SIG-M5 treated with dmso at 0.1 percent for 504 hours (cell line): ENCODE results near the gene HPSE2.
"Not testable (repeated sequence)": the region's sequence is repeated elsewhere in the genome, so short reads cannot be mapped to it uniquely, and the experiment has no call there.

Experiments used
- DNase-seq: peaks from one replicate; lab custom pipeline; 2025; ENCODE audit not compliant: unreplicated experiment; lab: John Stamatoyannopoulos, UW

HPSE2 gene

GRCh38 chr10:99170116-99170675 lies 65.5 kb downstream of the HPSE2 start:
- no peak for DNase-seq

GRCh38 chr10:99161165-99161564 lies 74.5 kb downstream of the HPSE2 start:
- DNase-seq, result no peak

DNA sequence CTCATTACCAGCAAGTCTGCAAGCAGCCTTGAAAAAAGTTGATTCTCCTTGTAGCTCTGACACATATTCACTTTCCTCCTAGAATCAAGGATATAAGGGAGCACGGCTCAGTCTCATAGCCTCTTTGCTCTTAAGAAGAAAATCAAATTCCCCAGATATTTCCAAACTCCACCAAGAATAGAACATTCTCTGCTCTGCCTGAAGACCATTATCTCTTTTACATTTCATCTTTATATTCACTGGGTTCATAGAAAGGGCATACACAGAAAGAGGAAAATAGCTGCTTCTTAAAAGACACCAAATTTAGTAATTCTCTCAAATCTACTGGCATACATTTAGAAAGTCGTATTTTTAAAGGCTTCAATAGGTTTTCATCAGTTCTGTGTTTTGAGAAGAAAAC lies 92.0 kb downstream of the HPSE2 start:
- no peak for DNase-seq

- DNase-seq, result no peak
These were observed 92.6 kb downstream of the HPSE2 start for GRCh38 chr10:99143011-99143410.

GRCh38 chr10:99132897-99133296 lies 102.8 kb downstream of the HPSE2 start:
- not testable (repeated sequence) for DNase-seq

- DNase-seq, result no peak
These were observed 109.8 kb downstream of the HPSE2 start for GRCh38 chr10:99125879-99126278.

- DNase-seq, result no peak
These were observed 111.3 kb downstream of the HPSE2 start for GRCh38 chr10:99124376-99124775.

DNA sequence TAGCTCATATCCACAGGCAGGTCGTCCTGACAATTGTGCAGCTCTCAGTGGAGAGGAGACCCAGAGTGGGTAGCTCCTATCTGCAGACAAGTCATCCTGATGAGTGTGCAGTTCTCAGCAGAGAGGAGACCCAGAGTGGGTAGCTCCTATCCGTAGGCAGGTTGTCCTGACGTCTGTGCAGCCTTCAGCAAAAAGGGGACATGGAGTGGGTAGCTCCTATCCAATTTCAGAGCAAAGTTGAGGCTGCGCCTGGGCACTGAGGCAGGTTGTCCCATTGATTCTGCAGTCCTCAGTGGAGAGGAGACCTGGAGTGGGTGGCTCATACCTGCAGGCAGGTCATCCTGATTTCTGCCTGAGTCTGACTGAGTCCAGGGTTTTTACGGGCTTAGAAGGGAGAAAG lies 111.8 kb downstream of the HPSE2 start:
- no peak for DNase-seq

GRCh38 chr10:99123336-99123735 lies 112.3 kb downstream of the HPSE2 start:
- no peak for DNase-seq

DNA sequence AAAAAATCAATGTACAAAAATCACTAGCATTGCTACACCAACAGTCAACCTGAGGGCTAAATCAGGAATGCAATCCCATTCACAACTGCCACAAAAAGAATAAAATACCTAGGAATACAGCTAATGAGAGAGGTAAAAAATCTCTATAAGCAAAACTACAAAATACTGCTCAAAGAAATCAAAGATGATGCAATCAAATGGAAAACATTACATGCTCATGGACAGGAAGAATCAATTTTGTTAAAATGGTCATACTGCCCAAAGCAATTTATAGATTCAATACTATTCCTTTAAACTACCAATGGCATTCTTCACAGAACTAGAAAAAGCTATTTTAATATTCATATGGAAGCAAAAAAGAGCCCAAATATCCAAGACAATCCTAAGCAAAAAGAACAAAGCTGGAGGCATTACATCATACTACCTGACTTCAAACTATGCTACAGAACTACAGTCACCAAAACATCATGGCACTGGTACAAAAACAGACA lies 116.3 kb downstream of the HPSE2 start:
- no peak for DNase-seq

- DNase-seq, result no peak
These were observed 119.9 kb downstream of the HPSE2 start for GRCh38 chr10:99115703-99116102.

GRCh38 chr10:99085358-99085757 lies 150.3 kb downstream of the HPSE2 start:
- no peak for DNase-seq

DNA sequence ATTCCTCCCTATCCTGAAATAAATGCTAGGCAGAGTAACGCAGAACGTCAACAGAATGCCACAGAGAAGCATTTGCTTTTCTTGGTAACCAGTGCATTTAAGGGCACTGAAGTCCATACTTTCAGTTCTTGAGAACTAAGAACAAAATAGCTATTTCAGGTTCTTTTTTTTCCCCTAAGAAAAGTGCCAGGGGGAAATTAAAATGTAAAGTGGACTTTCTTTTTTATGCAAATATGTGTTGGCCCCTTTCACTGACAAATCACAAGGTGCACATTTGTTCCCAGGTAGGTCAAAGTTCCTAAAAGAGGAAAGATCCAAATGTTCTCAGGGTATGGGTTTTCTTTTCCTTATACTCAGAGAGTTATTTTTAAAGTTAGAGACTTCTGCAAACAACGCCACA lies 151.5 kb downstream of the HPSE2 start:
- no peak for DNase-seq

DNA sequence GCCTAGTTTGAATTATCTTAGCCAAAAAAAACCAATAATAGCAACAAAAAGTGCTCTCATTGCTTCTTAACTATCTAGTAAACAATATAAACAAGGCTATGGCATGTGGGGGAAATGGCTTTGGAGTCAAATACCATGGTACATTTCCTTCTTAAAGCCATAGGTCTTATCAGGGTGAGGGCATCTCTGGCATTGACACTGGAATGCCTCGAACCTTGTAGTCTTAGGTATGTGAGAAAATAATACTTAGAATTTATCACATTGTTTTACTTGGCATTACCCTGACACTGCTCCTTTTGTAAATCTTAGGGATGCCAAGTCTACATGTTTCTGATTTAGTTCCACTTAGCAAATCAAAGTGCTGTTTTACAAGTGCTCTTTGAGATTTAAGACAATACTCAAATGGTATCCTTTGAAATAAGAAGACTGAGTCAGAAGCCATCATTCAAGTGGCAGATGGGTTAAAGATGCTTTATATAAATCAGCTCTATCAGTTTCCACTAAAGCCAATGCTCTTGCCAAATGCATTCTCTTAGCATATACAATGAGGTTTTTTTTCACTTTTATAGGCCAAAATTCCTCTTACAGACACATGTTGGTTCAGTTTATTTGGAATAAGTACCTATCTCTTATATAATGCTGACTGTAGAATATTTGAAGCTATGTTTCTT lies 155.2 kb downstream of the HPSE2 start:
- DNase-seq, result no peak

- DNase-seq, result no peak
These were observed 173.1 kb downstream of the HPSE2 start for GRCh38 chr10:99062591-99062990.

- DNase-seq, result no peak
These were observed 176.9 kb downstream of the HPSE2 start for GRCh38 chr10:99058762-99059161.

DNA sequence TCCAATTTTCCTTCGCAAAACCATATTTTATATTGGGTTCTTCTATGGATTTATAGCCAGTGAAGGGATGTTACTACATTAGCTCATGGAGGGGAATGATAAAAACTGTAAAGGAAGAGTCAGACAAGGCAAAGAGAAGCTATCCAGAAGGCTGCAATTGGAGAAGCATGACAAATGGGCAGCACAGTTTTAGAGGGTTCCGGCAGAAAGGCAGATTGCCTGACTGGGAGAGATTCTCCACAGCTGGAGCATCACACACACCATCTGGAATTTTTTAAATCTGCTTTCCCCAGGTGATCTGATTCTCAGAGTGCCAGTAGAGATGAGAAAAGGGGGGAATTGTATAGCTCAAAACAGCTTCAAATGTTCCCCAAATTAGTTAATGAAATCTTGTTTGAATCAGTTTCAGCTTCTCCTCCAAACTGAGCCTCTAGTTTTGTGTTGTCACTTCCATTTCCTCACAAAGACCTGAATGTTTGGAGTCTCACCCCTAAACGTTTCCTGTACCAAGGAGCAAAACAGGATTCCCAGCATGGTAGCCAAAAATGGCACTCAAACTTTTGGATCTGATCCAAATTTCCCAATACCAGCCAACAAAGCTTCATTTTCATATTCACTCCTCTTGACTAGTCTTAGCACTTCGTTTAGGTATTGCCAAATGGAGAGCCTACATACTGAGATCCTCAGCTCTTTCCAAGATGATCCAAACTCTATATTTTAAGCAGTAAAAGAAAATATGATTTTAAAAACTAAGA lies 177.5 kb downstream of the HPSE2 start:
- DNase-seq, result no peak

GRCh38 chr10:99045671-99046070 lies 190.0 kb downstream of the HPSE2 start:
- DNase-seq, result no peak

- DNase-seq, result no peak
These were observed 193.4 kb downstream of the HPSE2 start for GRCh38 chr10:99042051-99042771.

- DNase-seq, result no peak
These were observed 194.2 kb downstream of the HPSE2 start for GRCh38 chr10:99041468-99041867.

DNA sequence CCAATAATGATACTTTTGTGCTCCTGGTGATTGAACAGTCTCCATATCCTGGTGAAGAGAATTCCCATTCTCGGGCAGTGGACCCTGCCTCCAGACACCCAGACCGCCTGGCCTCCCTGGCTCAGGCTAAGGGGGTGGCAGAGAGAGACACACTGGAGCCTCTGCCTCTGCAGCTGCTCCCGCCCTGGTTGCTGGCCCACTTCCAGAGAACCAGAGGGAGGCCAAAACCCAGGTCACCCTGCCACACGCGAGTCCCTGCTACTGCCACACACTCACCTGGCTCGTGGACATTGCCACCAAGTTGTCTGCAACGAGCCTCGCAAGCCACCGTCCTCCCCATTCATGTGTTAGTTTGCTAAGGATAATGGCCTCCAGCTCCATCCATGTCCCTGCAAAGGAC lies 221.8 kb downstream of the HPSE2 start:
- DNase-seq, result no peak

DNA sequence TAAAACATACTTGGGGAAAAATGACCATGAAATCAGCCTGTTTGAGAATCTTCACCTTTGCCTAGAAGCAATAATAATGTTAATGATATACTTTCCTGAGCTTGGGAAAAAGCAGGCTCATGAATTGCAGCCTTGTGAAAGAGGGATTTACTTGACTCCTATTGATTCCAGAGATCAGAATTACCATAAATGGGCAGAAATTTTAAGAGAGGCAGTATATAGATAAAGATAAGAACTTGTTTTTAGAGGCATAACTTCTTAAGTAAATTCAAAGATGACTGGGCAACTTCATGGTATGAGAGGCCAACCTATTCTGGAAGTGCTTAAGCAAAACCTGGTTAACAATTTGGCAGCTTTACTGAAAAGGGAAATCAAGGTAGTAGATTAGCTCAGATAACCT lies 225.4 kb downstream of the HPSE2 start:
- no peak for DNase-seq
